GM21786 (cell line): Measurements from ENCODE around the gene AIFM2.
A peak's percentile ranks its signal among the peaks of the same experiment; 100 is the strongest.

Experiments used
- ATAC-seq: cut with Tn5 transposase; IDR thresholded peaks from one replicate; pipeline ENCODE4 v1.9.1; 2021; ENCODE audit not compliant: unreplicated experiment

AIFM2 gene

GRCh38 chr10:70146489-70147258 is 14.0 kb upstream of the AIFM2 start, which contains the start of gene TYSND1:
Gene TYSND1, minus strand, starts transcription at chr10:70146700. Its CDS starts 114 bp downstream, at chr10:70146586.
- peak; percentile 91 for ATAC-seq

GRCh38 chr10:70145666-70146488 is 13.3 kb upstream of the AIFM2 start:
- peak; percentile 40 for ATAC-seq

GRCh38 chr10:70145166-70145665 is 12.6 kb upstream of the AIFM2 start:
- ATAC-seq: peak; percentile 2

GRCh38 chr10:70144372-70145110 is 11.9 kb upstream of the AIFM2 start:
- ATAC-seq: no peak

- ATAC-seq: no peak
These were observed 9.9 kb upstream of the AIFM2 start for GRCh38 chr10:70142555-70142954.

GRCh38 chr10:70140297-70140696 is 7.7 kb upstream of the AIFM2 start:
- ATAC-seq: no peak

- ATAC-seq: no peak
These were observed 7.3 kb upstream of the AIFM2 start for GRCh38 chr10:70139997-70140250.

GRCh38 chr10:70139151-70139996 is 6.7 kb upstream of the AIFM2 start:
- no peak for ATAC-seq

- ATAC-seq: no peak
These were observed 5.6 kb upstream of the AIFM2 start for GRCh38 chr10:70137927-70138883.

- ATAC-seq: no peak
These were observed 4.5 kb upstream of the AIFM2 start for GRCh38 chr10:70137135-70137534.

GRCh38 chr10:70135684-70136083 is 3.1 kb upstream of the AIFM2 start:
- no peak for ATAC-seq

GRCh38 chr10:70135046-70135445 is 2.4 kb upstream of the AIFM2 start:
- ATAC-seq: no peak

GRCh38 chr10:70131560-70131937 is 1.1 kb downstream of the AIFM2 start:
- ATAC-seq: no peak

GRCh38 chr10:70130878-70131559 is 1.6 kb downstream of the AIFM2 start:
- ATAC-seq: no peak

GRCh38 chr10:70126700-70127395 is 5.8 kb downstream of the AIFM2 start:
- ATAC-seq: no peak

- ATAC-seq: no peak
These were observed 6.6 kb downstream of the AIFM2 start for GRCh38 chr10:70125918-70126552.

GRCh38 chr10:70124918-70125317 is 7.7 kb downstream of the AIFM2 start:
- no peak for ATAC-seq

GRCh38 chr10:70124415-70124814 is 8.2 kb downstream of the AIFM2 start:
- ATAC-seq: no peak
